DND-41 (cell line): ENCODE data around the gene TEDC2.

Experiments used
- CTCF ChIP-seq: IDR thresholded peaks from 2 replicates; pipeline ENCODE4 v1.5.1; 2012; ENCODE audit warnings: borderline replicate concordance, low read length, moderate library complexity, mild to moderate bottlenecking; ENCODE audit not compliant: poor library complexity, severe bottlenecking; ENCODE audit errors: extremely low read depth
- EZH2 ChIP-seq: IDR thresholded peaks from 3 replicates; pipeline ENCODE4 v1.6.1; 2012; ENCODE audit warnings: borderline replicate concordance, low read depth, mild to moderate bottlenecking, moderate library complexity, low read length, inconsistent platforms; ENCODE audit not compliant: severe bottlenecking

- TF ChIP-seq EZH2 (no peak), CTCF (no peak)
Observed at GRCh38 chr16:2493605-2494004, 33.7 kb downstream of the TEDC2 start.
